ENCODE results near the gene TMEM17. TPM values are rescaled to one million over a fixed set of nuclear protein-coding genes. Genes with fewer than 3 reads are reported as not detected.

Gene TMEM17
- total RNA-seq, 1 donor from 2014 or later: 3.5 TPM

DNA sequence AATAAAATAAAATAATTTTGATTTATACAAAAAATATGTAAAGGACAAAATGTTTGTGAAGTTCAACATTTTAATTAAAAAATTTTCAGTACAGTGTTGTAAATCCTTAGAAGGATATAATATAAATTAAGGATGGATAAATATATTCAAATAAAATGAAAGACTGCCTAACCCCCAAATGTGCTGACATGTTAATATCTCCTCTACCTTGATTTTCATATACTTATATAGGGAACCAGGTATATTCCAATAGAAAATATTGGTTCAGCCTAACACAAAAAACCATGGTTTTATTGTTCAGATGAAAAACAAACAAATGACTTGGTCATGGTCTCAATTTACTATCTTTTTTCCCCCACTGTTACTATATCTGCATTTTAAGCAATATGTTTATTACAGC is 7.3 kb downstream of the TMEM17 start:
- TF ChIP-seq, protein P1, sequence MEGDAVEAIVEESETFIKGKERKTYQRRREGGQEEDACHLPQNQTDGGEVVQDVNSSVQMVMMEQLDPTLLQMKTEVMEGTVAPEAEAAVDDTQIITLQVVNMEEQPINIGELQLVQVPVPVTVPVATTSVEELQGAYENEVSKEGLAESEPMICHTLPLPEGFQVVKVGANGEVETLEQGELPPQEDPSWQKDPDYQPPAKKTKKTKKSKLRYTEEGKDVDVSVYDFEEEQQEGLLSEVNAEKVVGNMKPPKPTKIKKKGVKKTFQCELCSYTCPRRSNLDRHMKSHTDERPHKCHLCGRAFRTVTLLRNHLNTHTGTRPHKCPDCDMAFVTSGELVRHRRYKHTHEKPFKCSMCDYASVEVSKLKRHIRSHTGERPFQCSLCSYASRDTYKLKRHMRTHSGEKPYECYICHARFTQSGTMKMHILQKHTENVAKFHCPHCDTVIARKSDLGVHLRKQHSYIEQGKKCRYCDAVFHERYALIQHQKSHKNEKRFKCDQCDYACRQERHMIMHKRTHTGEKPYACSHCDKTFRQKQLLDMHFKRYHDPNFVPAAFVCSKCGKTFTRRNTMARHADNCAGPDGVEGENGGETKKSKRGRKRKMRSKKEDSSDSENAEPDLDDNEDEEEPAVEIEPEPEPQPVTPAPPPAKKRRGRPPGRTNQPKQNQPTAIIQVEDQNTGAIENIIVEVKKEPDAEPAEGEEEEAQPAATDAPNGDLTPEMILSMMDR (conservative IDR thresholded peaks at IDR 0.05; ENCODE audit: low read depth, low read length): no peak
- no peak for DNase-seq (ENCODE audit: low read depth)
- H3K4me3 ChIP-seq (ENCODE audit: low read depth, low read length): no peak overlapping the region

DNA sequence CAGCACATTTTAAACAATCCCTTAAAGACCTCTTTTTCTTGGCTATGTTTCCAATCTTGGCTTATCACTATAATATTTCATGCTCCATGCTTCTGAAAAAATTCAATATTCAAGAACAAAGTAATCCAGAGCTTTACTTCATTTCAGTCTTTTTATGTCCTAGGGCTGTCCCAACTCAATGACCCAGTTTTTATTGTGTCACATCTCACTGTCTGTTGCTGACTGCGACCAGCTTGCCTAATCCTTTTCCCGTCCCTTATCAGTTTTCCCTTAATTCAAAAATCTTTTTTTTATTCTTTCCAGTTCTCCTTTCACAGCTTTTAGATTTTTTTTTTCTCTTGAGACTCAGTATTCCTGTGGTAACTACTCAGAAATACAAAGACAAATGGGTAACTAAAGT is 10.2 kb downstream of the TMEM17 start:
- H3K4me3 ChIP-seq (ENCODE audit: low read depth, low read length): no peak overlapping the region
- TF ChIP-seq, protein P1 (conservative IDR thresholded peaks at IDR 0.05; ENCODE audit: low read depth, low read length): no peak
- DNase-seq (ENCODE audit: low read depth): no peak

DNA sequence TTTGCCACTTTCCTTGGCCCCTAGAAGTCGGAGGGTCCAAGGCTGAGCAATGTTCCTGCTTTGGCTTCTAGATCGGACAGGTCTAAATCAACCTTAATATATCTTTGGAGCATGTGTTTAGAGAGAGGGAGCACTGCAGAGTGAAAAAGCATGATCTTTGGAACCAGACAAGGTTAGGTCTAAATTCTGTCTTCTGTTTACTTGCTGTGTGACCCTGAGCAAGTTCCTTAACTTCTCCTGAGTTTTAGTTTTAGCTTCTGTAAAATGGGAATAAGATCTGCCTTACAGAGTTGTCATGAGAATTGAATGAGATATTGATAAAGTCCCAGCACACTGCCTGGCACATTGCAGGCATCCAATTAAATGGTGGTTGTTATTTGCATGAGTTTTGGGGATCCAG is 13.9 kb downstream of the TMEM17 start:
- H3K4me3 ChIP-seq (ENCODE audit: low read depth, low read length): no peak overlapping the region
- TF ChIP-seq, protein P1 (conservative IDR thresholded peaks at IDR 0.05; ENCODE audit: low read depth, low read length): no peak
- no peak for DNase-seq (ENCODE audit: low read depth)

DNA sequence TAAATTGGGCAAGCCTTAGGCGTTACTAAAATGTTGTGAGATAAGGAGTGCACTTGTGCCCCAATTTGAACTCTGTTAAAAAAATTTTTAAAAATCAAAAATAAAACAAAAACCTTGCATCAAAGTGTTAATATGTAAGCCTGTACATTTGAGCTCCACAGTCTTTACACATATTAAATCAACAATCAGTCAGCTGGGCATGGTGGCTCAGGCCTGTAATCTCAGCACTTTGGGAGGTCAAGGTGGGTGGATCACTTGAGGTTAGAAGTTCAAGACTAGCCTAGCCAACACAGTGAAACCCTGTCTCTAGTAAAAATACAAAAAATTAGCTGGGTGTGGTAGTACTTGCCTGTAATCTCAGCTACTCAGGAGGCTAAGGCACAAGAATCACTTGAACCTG is 16.3 kb downstream of the TMEM17 start:
- DNase-seq (ENCODE audit: low read depth): no peak
- TF ChIP-seq, protein P1 (conservative IDR thresholded peaks at IDR 0.05; ENCODE audit: low read depth, low read length): no peak
- no peak overlapping the region for H3K4me3 ChIP-seq (ENCODE audit: low read depth, low read length)

DNA sequence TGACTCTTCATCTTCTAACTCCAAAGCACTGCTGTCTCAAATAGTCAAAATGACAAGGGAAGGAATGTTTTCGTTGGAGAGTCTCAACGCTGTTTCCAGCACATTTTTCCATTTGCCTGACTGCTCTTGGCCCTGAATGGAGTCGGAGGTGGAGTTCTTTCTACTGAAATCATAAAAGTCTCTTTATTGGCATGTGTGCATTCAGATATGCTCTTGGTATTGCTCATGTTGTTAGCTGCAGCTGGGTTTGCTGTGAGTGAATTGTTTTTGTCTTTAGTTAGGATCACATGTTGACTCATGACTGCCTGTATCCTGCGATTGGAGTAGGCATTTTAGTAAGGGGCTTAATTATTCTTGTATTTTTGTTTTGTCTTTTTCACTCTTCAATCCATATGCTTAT is 16.8 kb downstream of the TMEM17 start:
- H3K4me3 ChIP-seq (ENCODE audit: low read depth, low read length): no peak overlapping the region
- TF ChIP-seq, protein P1 (conservative IDR thresholded peaks at IDR 0.05; ENCODE audit: low read depth, low read length): no peak
- no peak for DNase-seq (ENCODE audit: low read depth)

DNA sequence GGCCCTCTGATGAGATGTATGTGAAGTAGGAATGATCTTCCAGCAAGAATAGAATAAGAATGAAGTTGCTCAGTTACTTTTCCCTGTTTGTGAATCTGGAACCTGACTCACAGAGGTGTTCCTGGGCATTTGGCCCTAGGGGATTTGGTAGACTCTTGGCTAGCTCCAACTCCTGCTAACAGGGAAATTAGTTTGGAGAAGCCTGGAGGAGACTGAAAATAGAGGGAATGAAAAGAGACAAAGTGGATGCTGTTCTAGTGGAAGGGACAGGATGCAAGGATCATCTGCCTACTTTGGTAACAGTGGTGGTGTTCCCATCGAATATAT is 19.6 kb downstream of the TMEM17 start:
- DNase-seq (ENCODE audit: low read depth): no peak
- no peak overlapping the region for H3K4me3 ChIP-seq (ENCODE audit: low read depth, low read length)
- TF ChIP-seq, protein P1 (conservative IDR thresholded peaks at IDR 0.05; ENCODE audit: low read depth, low read length): no peak

DNA sequence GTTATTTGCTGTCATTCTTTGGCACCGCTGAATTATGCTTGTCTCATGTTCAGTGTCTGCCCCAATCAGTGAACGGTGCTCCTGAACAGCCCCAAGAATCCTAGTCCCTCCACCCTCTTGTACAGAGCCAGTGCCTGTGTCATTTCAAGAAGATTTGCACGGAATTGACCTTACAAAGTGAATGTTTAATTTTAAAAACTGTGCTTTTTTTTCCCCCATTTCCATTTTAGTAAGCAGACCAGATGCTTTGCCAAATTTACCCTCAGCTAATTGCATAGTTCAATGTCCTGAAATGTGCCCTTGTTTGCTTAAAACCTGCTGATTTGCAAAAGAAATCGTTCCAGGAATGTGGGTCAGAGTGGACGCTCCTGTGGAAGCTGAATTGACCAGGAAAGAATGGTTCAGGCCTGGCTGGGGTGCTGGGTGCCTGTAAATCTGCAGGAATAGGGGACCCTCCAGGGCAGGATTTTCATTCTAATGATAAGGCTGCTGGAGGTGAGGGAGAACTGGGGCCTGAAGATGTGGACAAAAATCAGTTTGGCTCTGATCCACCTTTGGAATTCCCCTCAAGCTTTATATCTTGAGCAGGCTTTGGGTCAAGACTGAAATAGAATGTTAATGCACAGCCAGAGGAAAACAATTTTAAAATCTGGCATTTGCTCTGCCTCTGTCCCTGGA is 20.1 kb downstream of the TMEM17 start:
- no peak for DNase-seq (ENCODE audit: low read depth)
- TF ChIP-seq, protein P1 (conservative IDR thresholded peaks at IDR 0.05; ENCODE audit: low read depth, low read length): no peak
- H3K4me3 ChIP-seq (ENCODE audit: low read depth, low read length): no peak overlapping the region
